HCT116 (cell line): Measurements from ENCODE around the gene YWHAB. TPM values are rescaled to one million over a fixed set of nuclear protein-coding genes. Genes with fewer than 3 reads are reported as not detected.

ENCODE experiments used
- ATAC-seq: fragments of 200-7000 bp; cut with Tn5 transposase; 2 replicates; pipeline ENCODE4 v1.9.1; 2020; ENCODE audit warnings: mild to moderate bottlenecking, moderate library complexity
- BruUV-seq: library from RNA; stranded (reverse); fragments of 400-500 nt; replicated peaks from 2 replicates; lab custom pipeline; 2021; lab: Mats Ljungman, UMichigan
- CTCF ChIA-PET: fragments of 300-600 bp; sonication (Branson Sonifier 250); formaldehyde crosslinking; loops from one replicate; lab custom pipeline; 2021; ENCODE audit warnings: antibody characterized with exemption; lab: Charles Lee
- POLR2A ChIA-PET: fragments of 300-600, 350-600 bp; sonication (Branson Sonifier 250); formaldehyde crosslinking; loops from one replicate; lab custom pipeline; 2021; ENCODE audit warnings: antibody characterized with exemption; lab: Charles Lee
- RAD21 ChIA-PET, 2 experiments: fragments of 300-600 bp; sonication (Branson Sonifier 250); formaldehyde crosslinking; loops; one replicate each; lab custom pipeline; 2023; ENCODE audit warnings: low total read pairs in 2 of 2; ENCODE audit not compliant: uncharacterized antibody in 2 of 2, unreplicated experiment in 2 of 2, low non-redundant PET in 1 of 2; lab: Charles Lee
- DNase-seq: peaks from one replicate; pipeline ENCODE4 v3.0.0-alpha.2; 2010; ENCODE audit warnings: low read depth, low spot score
- H2AFZ ChIP-seq: fragments of 200-600 bp; shearing (Covaris generic), sonication (generic); 2 replicates; pipeline ENCODE4 v1.6.1; 2017; ENCODE audit warnings: low read depth, mixed run types, mixed read lengths, antibody characterized with exemption, low read length; ENCODE audit not compliant: poor library complexity, severe bottlenecking
- H3K27ac ChIP-seq: 2 replicates; pipeline ENCODE4 v1.5.1; 2012; ENCODE audit warnings: low read depth, low read length
- H3K27me3 ChIP-seq: fragments of 200-600 bp; sonication (generic); 2 replicates; pipeline ENCODE4 v1.6.1; 2016; ENCODE audit warnings: mixed run types, low read length, mixed read lengths; ENCODE audit not compliant: insufficient read depth
- H3K36me3 ChIP-seq, 2 experiments: fragments of 200-500 bp in 1 of 2; fragments of 200-600 bp in 1 of 2; sonication (Bioruptor generic) in 1 of 2; sonication (generic) in 1 of 2; 2 replicates each; pipeline versions ENCODE4 v1.5.1 to v1.6.1; 2014 to 2016; ENCODE audit warnings: low read length in 2 of 2, inconsistent platforms in 1 of 2, mixed read lengths in 1 of 2, mixed run types in 1 of 2; ENCODE audit not compliant: insufficient read depth in 2 of 2, control insufficient read depth in 1 of 2
- H3K4me1 ChIP-seq, 2 experiments: fragments of 200-600 bp in 1 of 2; sonication (generic) in 1 of 2; 2 replicates each; pipeline versions ENCODE4 v1.5.1 to v1.6.1; 2012 to 2017; ENCODE audit warnings: low read length in 2 of 2, inconsistent platforms in 1 of 2, mild to moderate bottlenecking in 1 of 2, mixed read lengths in 1 of 2, mixed run types in 1 of 2, moderate library complexity in 1 of 2; ENCODE audit not compliant: insufficient read depth in 2 of 2, control insufficient read depth in 1 of 2
- H3K4me2 ChIP-seq: fragments of 200-600 bp; sonication (generic); 2 replicates; pipeline ENCODE4 v1.6.1; 2017; ENCODE audit warnings: mixed run types, low read length, mixed read lengths
- H3K4me3 ChIP-seq, 2 experiments: fragments of 200-600 bp in 1 of 2; sonication (generic) in 1 of 2; replicated peaks in 1 of 2; 2 replicates each; pipeline ENCODE4 v1.5.1; 2011 to 2016; ENCODE audit warnings: low read length in 2 of 2, control low read depth in 1 of 2, low read depth in 1 of 2, mild to moderate bottlenecking in 1 of 2, mixed read lengths in 1 of 2, mixed run types in 1 of 2
- H3K79me2 ChIP-seq: fragments of 200-600 bp; sonication (generic); 2 replicates; pipeline ENCODE4 v1.6.1; 2017; ENCODE audit warnings: mild to moderate bottlenecking, mixed run types, low read length, moderate library complexity, mixed read lengths; ENCODE audit not compliant: insufficient read depth
- H3K9ac ChIP-seq: fragments of 200-600 bp; sonication (generic); 2 replicates; pipeline ENCODE4 v1.6.1; 2016; ENCODE audit warnings: low read length, mixed read lengths
- H3K9me2 ChIP-seq: fragments of 200-600 bp; sonication (generic), shearing (Covaris generic); 2 replicates; pipeline ENCODE4 v1.6.1; 2017; ENCODE audit warnings: mixed run types, mild to moderate bottlenecking, moderate library complexity; ENCODE audit not compliant: insufficient read depth
- H3K9me3 ChIP-seq, 2 experiments: fragments of 200-500 bp in 1 of 2; fragments of 200-600 bp in 1 of 2; sonication (Bioruptor generic) in 1 of 2; sonication (generic) in 1 of 2; 2 replicates each; pipeline ENCODE4 v1.6.1; 2014 to 2017; ENCODE audit warnings: low read length in 2 of 2, mixed read lengths in 2 of 2, inconsistent platforms in 1 of 2, low read depth in 1 of 2, mild to moderate bottlenecking in 1 of 2, mixed run types in 1 of 2, moderate library complexity in 1 of 2; ENCODE audit not compliant: control insufficient read depth in 1 of 2, insufficient read depth in 1 of 2
- H4K20me1 ChIP-seq: fragments of 200-600 bp; sonication (generic), shearing (Covaris generic); 2 replicates; pipeline ENCODE4 v1.6.1; 2017; ENCODE audit warnings: mixed run types, mild to moderate bottlenecking, moderate library complexity; ENCODE audit not compliant: insufficient read depth
- CBX3 ChIP-seq: IDR thresholded peaks from 2 replicates; pipeline ENCODE4 v1.6.1; 2012; ENCODE audit warnings: low read depth
- CEBPB ChIP-seq: IDR thresholded peaks from 2 replicates; pipeline ENCODE4 v1.6.1; 2012; ENCODE audit warnings: low read depth
- EGR1 ChIP-seq: IDR thresholded peaks from 2 replicates; pipeline ENCODE4 v1.6.1; 2012; ENCODE audit warnings: low read depth
- ELF1 ChIP-seq: IDR thresholded peaks from 2 replicates; pipeline ENCODE4 v1.6.1; 2012; ENCODE audit warnings: low read depth, borderline replicate concordance
- EZH2 ChIP-seq: fragments of 200-600 bp; sonication (generic); IDR thresholded peaks from 2 replicates; pipeline ENCODE4 v1.6.1; 2017; ENCODE audit warnings: antibody characterized with exemption, mixed run types
- EZH2phosphoT487 ChIP-seq: fragments of 200-600 bp; IDR thresholded peaks from 2 replicates; pipeline ENCODE4 v1.6.1; 2018; ENCODE audit warnings: antibody characterized with exemption, borderline replicate concordance
- JUND ChIP-seq: IDR thresholded peaks from 2 replicates; pipeline ENCODE4 v1.6.1; 2012
- POLR2A ChIP-seq: IDR thresholded peaks from 2 replicates; pipeline ENCODE4 v1.7.0; 2011; ENCODE audit warnings: borderline replicate concordance; ENCODE audit not compliant: insufficient read depth, insufficient read length; ENCODE audit errors: extremely low read depth
- POLR2AphosphoS5 ChIP-seq: IDR thresholded peaks from 2 replicates; pipeline ENCODE4 v1.6.1; 2011; ENCODE audit warnings: mild to moderate bottlenecking, low read depth, low read length, moderate library complexity
- RAD21 ChIP-seq: IDR thresholded peaks from 2 replicates; pipeline ENCODE4 v1.6.1; 2012; ENCODE audit warnings: low read depth, mild to moderate bottlenecking
- SP1 ChIP-seq: IDR thresholded peaks from 2 replicates; pipeline ENCODE4 v1.6.1; 2012; ENCODE audit warnings: low read depth
- TCF7L2 ChIP-seq: IDR thresholded peaks from 2 replicates; pipeline ENCODE4 v1.7.0; 2011; ENCODE audit warnings: borderline replicate concordance, inconsistent platforms; ENCODE audit not compliant: insufficient read depth, insufficient read length; ENCODE audit errors: extremely low read depth
- YY1 ChIP-seq: IDR thresholded peaks from 2 replicates; pipeline ENCODE4 v1.6.1; 2011; ENCODE audit warnings: low read length, low read depth, moderate library complexity, mild to moderate bottlenecking; ENCODE audit not compliant: insufficient replicate concordance; ENCODE audit errors: extremely low read depth
- ZBTB33 ChIP-seq: IDR thresholded peaks from 2 replicates; pipeline ENCODE4 v1.6.1; 2011; ENCODE audit warnings: mild to moderate bottlenecking, low read length, moderate library complexity; ENCODE audit not compliant: insufficient replicate concordance; ENCODE audit errors: extremely low read depth
- ZFX ChIP-seq: fragments of 450-650 bp; IDR thresholded peaks from 2 replicates; pipeline ENCODE4 v1.6.1; 2017
- intact Hi-C: fragments of 100-400 bp; cut with micrococcal nuclease; formaldehyde crosslinking; loops from 2 replicates; pipeline ENCODE4 v1.10.0; 2022
- total RNA-seq: library from RNA; stranded (reverse); gene quantifications from one replicate; pipeline ENCODE4 v1.2.1, GENCODE V29; 2021; ENCODE audit not compliant: unreplicated experiment

The YWHAB gene
- total RNA-seq, 1 experiment from 2014 or later = 200 TPM

- H2AFZ ChIP-seq = no peak overlapping the region
- H3K9me3 ChIP-seq = no peaks in the 10 kb centered on the region
- no peaks in the 10 kb centered on the region; the same call in 1 of the 2 replicates for H4K20me1 ChIP-seq
- H3K4me2 ChIP-seq = no peak overlapping the region
- ChIA-PET CTCF (no interaction called here), RAD21 (no interaction called here), POLR2A (interaction anchor here (1.6 kb wide), 1 partner anchor 17 kb away, joined by 4 read pairs; the partner anchor contains the start of gene YWHAB)
- no peak overlapping the region for H3K27ac ChIP-seq
- H3K9ac ChIP-seq = no peak overlapping the region
- peaks cover 74% of the 10 kb centered on the region for H3K79me2 ChIP-seq
- no peak for TF ChIP-seq CEBPB
- TF ChIP-seq RAD21 = no peak
- TF ChIP-seq YY1 = no peak
- no peak for TF ChIP-seq SP1
- no peak for TF ChIP-seq EGR1
- TF ChIP-seq ELF1 = no peak
- TF ChIP-seq POLR2AphosphoS5 = no peak
- no peak for TF ChIP-seq ZBTB33
- TF ChIP-seq POLR2A = no peak
- TF ChIP-seq CBX3 = no peak
- no peak for TF ChIP-seq JUND
- TF ChIP-seq TCF7L2 = no peak
- TF ChIP-seq EZH2 = no peak
- no peak for TF ChIP-seq ZFX
- TF ChIP-seq EZH2phosphoT487 = no peak
- intact Hi-C loops = no loop called here
- no peaks in the 10 kb centered on the region for H3K27me3 ChIP-seq
- no peak overlapping the region for H3K4me3 ChIP-seq
- DNase-seq (no peak), ATAC-seq (no peak)
- no peaks in the 10 kb centered on the region for H3K9me2 ChIP-seq
- BruUV-seq = no TSS peak
- H3K4me1 ChIP-seq = no peaks in the 10 kb centered on the region
- peaks cover 50 to 57% of the 10 kb centered on the region in 2 experiments for H3K36me3 ChIP-seq
These were observed 16.5 kb downstream of the YWHAB start for GRCh38 chr20:44901974-44902373.
